ENCODE results near the gene DNAJB5. TPM values are rescaled to one million over a fixed set of nuclear protein-coding genes. Genes with fewer than 3 reads are reported as not detected.

Gene DNAJB5
- total and polyA plus RNA-seq, 4 donors: 0.76 to 2.3 (median 1.8) TPM

DNA sequence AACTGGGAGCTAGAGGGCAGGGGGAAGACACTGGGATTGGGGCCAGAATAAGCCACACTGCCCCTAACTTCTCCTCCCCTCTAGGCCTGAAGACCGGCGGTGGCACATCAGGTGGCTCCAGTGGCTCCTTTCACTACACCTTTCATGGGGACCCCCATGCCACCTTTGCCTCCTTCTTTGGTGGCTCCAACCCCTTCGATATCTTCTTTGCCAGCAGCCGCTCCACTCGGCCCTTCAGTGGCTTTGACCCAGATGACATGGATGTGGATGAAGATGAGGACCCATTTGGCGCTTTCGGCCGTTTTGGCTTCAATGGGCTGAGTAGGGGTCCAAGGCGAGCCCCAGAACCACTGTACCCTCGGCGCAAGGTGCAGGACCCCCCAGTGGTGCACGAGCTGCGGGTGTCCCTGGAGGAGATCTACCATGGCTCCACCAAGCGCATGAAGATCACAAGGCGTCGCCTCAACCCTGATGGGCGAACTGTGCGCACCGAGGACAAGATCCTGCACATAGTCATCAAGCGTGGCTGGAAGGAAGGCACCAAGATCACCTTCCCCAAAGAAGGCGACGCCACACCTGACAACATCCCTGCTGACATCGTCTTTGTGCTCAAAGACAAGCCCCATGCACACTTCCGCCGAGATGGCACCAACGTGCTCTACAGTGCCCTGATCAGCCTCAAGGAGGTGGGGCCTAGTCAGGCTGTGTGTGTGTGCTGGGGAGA, 6.8 kb downstream of the DNAJB5 start:
- H3K4me1 ChIP-seq (ENCODE audit: control insufficient read depth in 4 of 4, insufficient read depth in 4 of 4, low read length in 3 of 4): peaks cover 9 to 24% (median 17%) of the 10 kb centered on the region in 4 donors
- no peak for DNase-seq (ENCODE audit: low spot score)

More for the DNA sequence above, 6.8 kb downstream of the DNAJB5 start:
- no peak overlapping the region for H3K4me3 ChIP-seq (ENCODE audit: low read depth in 1 of 3, low read length in 3 of 3)
- no peak overlapping the region for H3K27ac ChIP-seq (ENCODE audit: low read depth in 1 of 2, low read length in 2 of 2)
- H3K27me3 ChIP-seq (ENCODE audit: control insufficient read depth in 4 of 4, insufficient read depth in 4 of 4, low read length in 3 of 4): no peaks in the 10 kb centered on the region
- TF ChIP-seq YY1 (IDR thresholded peaks at IDR 0.05): no peak
- no peak for TF ChIP-seq NR2F2 (IDR thresholded peaks at IDR 0.05)
- TF ChIP-seq RXRA (IDR thresholded peaks at IDR 0.05): no peak
- no peak for TF ChIP-seq JUND (IDR thresholded peaks at IDR 0.05)
- TF ChIP-seq TAF1 (conservative IDR thresholded peaks at IDR 0.05): no peak
- TF ChIP-seq, protein P1, sequence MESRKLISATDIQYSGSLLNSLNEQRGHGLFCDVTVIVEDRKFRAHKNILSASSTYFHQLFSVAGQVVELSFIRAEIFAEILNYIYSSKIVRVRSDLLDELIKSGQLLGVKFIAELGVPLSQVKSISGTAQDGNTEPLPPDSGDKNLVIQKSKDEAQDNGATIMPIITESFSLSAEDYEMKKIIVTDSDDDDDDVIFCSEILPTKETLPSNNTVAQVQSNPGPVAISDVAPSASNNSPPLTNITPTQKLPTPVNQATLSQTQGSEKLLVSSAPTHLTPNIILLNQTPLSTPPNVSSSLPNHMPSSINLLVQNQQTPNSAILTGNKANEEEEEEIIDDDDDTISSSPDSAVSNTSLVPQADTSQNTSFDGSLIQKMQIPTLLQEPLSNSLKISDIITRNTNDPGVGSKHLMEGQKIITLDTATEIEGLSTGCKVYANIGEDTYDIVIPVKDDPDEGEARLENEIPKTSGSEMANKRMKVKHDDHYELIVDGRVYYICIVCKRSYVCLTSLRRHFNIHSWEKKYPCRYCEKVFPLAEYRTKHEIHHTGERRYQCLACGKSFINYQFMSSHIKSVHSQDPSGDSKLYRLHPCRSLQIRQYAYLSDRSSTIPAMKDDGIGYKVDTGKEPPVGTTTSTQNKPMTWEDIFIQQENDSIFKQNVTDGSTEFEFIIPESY (IDR thresholded peaks at IDR 0.05): no peak
- no peak for TF ChIP-seq REST (IDR thresholded peaks at IDR 0.05)
- no peak for TF ChIP-seq FOXA1 (IDR thresholded peaks at IDR 0.05)
- no peak for TF ChIP-seq GABPA (IDR thresholded peaks at IDR 0.05 in 1 of 2, conservative IDR thresholded peaks at IDR 0.05 in 1 of 2)
- no peak for TF ChIP-seq ATF3 (IDR thresholded peaks at IDR 0.05)
- no peak for TF ChIP-seq RAD21 (IDR thresholded peaks at IDR 0.05)
- TF ChIP-seq HNF4A (conservative IDR thresholded peaks at IDR 0.05): no peak
- no peak for TF ChIP-seq EGR1 (IDR thresholded peaks at IDR 0.05; ENCODE audit: low read depth in 2 of 2)
- TF ChIP-seq SP1 (IDR thresholded peaks at IDR 0.05): no peak
- no peak for TF ChIP-seq FOXA2 (IDR thresholded peaks at IDR 0.05)
- TF ChIP-seq, protein P2, sequence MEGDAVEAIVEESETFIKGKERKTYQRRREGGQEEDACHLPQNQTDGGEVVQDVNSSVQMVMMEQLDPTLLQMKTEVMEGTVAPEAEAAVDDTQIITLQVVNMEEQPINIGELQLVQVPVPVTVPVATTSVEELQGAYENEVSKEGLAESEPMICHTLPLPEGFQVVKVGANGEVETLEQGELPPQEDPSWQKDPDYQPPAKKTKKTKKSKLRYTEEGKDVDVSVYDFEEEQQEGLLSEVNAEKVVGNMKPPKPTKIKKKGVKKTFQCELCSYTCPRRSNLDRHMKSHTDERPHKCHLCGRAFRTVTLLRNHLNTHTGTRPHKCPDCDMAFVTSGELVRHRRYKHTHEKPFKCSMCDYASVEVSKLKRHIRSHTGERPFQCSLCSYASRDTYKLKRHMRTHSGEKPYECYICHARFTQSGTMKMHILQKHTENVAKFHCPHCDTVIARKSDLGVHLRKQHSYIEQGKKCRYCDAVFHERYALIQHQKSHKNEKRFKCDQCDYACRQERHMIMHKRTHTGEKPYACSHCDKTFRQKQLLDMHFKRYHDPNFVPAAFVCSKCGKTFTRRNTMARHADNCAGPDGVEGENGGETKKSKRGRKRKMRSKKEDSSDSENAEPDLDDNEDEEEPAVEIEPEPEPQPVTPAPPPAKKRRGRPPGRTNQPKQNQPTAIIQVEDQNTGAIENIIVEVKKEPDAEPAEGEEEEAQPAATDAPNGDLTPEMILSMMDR (IDR thresholded peaks at IDR 0.05; ENCODE audit: low read depth, low read length, missing input control): no peak
- no peak for TF ChIP-seq HNF4G (IDR thresholded peaks at IDR 0.05)
- no peak overlapping the region for H3K9ac ChIP-seq (ENCODE audit: low read depth in 1 of 2, low read length in 2 of 2)
- 98% methylated on average over 26 of the region's 26 CpGs for WGBS
- no peaks in the 10 kb centered on the region for H3K9me3 ChIP-seq (ENCODE audit: control insufficient read depth in 4 of 4, low read length in 3 of 4)
- H3K36me3 ChIP-seq (ENCODE audit: control insufficient read depth in 4 of 4, insufficient read depth in 3 of 4, low read depth in 1 of 4, low read length in 3 of 4): peaks cover 0 to 2% (median 0%) of the 10 kb centered on the region in 4 donors
